HL-60 (cell line): Measurements from ENCODE around the gene TGFBR3.

ENCODE experiments used
- DNase-seq, 2 experiments: peaks; one replicate each; pipeline ENCODE4 v3.0.0-alpha.2; 2010 to 2020; ENCODE audit warnings: low read depth in 1 of 2, low spot score in 1 of 2
- H3K27ac ChIP-seq: fragments of 250-450 bp; sonication (Bioruptor Pico); replicated peaks from 2 replicates; pipeline ENCODE4 v1.5.1; 2020; ENCODE audit warnings: mild to moderate bottlenecking, moderate library complexity
- H3K27me3 ChIP-seq: fragments of 250-450 bp; sonication (Bioruptor Pico); 2 replicates; pipeline ENCODE4 v1.5.1; 2021; ENCODE audit warnings: mild to moderate bottlenecking, moderate library complexity; ENCODE audit not compliant: insufficient read depth, poor library complexity, severe bottlenecking
- H3K4me3 ChIP-seq: replicated peaks from 2 replicates; pipeline ENCODE4 v1.5.1; 2011; ENCODE audit warnings: mild to moderate bottlenecking, control low read depth, low read length; ENCODE audit not compliant: insufficient read depth
- GABPA ChIP-seq: IDR thresholded peaks from 2 replicates; pipeline ENCODE4 v1.6.1; 2012; ENCODE audit warnings: low read depth
- POLR2AphosphoS5 ChIP-seq: IDR thresholded peaks from 2 replicates; pipeline ENCODE4 v1.6.1; 2012; ENCODE audit warnings: low read depth
- REST ChIP-seq: IDR thresholded peaks from 2 replicates; pipeline ENCODE4 v1.6.1; 2012; ENCODE audit warnings: low read depth; ENCODE audit not compliant: insufficient replicate concordance
- SPI1 ChIP-seq: IDR thresholded peaks from 2 replicates; pipeline ENCODE4 v1.6.1; 2012; ENCODE audit warnings: low read depth, mild to moderate bottlenecking, borderline replicate concordance
- TF ChIP-seq, protein P1 (sequence below): IDR thresholded peaks from one replicate; pipeline ENCODE4 v1.5.1; 2011; ENCODE audit warnings: low read length, control low read depth, inconsistent platforms; ENCODE audit not compliant: insufficient read depth

TGFBR3 gene

DNA sequence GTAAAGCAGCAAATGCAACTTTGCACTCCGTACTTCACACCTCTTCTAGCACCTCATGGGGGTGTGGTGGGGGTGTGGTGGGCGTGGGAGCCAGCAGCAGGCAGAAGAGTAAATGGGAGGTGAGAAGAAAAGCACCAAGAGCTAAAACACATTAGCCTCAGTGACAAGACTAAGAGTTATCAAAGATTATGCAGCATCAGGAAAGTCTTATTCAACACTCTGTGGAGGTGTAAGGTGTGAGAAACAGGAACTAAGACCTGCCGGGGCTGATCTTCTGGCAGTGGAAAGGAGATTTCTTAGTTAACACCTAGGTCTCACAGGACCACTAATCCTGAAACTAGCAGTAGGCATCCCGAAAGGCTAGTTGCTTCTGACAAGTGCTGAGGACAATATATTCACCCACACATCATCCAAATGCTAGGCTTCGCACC, 9.9 kb downstream of the TGFBR3 start:
- Histone ChIP-seq H3K4me3 (no peak overlapping the region), H3K27ac (no peak overlapping the region), H3K27me3 (peaks cover 4% of the 10 kb centered on the region)
- TF ChIP-seq POLR2AphosphoS5 (no peak), GABPA (no peak), SPI1 (no peak), REST (no peak)
- TF ChIP-seq, protein P1, sequence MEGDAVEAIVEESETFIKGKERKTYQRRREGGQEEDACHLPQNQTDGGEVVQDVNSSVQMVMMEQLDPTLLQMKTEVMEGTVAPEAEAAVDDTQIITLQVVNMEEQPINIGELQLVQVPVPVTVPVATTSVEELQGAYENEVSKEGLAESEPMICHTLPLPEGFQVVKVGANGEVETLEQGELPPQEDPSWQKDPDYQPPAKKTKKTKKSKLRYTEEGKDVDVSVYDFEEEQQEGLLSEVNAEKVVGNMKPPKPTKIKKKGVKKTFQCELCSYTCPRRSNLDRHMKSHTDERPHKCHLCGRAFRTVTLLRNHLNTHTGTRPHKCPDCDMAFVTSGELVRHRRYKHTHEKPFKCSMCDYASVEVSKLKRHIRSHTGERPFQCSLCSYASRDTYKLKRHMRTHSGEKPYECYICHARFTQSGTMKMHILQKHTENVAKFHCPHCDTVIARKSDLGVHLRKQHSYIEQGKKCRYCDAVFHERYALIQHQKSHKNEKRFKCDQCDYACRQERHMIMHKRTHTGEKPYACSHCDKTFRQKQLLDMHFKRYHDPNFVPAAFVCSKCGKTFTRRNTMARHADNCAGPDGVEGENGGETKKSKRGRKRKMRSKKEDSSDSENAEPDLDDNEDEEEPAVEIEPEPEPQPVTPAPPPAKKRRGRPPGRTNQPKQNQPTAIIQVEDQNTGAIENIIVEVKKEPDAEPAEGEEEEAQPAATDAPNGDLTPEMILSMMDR = no peak
- no peak for DNase-seq

GRCh38 chr1:91874167-91874566, 11.8 kb downstream of the TGFBR3 start:
- DNase-seq = no peak
- no peak overlapping the region for H3K27ac ChIP-seq
- no peak overlapping the region for H3K4me3 ChIP-seq
- TF ChIP-seq, protein P1 = no peak
- no peak for TF ChIP-seq REST
- TF ChIP-seq SPI1 = no peak
- no peak for TF ChIP-seq GABPA
- TF ChIP-seq POLR2AphosphoS5 = no peak
- peaks cover 4% of the 10 kb centered on the region for H3K27me3 ChIP-seq

GRCh38 chr1:91872559-91873081, 13.3 kb downstream of the TGFBR3 start:
- no peak overlapping the region for H3K27ac ChIP-seq
- TF ChIP-seq POLR2AphosphoS5 (no peak), REST (no peak)
- TF ChIP-seq, protein P1 = no peak

More at GRCh38 chr1:91872559-91873081, 13.3 kb downstream of the TGFBR3 start:
- no peak for DNase-seq
- Histone ChIP-seq H3K4me3 (no peak overlapping the region), H3K27me3 (peaks cover under 1% of the 10 kb centered on the region)
